SK-N-SH treated with all-trans-retinoic acid at 6 μM for 48 hours (cell line): ENCODE measurements around the gene ADAM33.

Experiments used
- ATAC-seq: fragments of 200-7000 bp; cut with Tn5 transposase; 3 replicates; pipeline ENCODE4 v1.9.1; 2020; ENCODE audit warnings: mild to moderate bottlenecking, moderate library complexity
- ARNTL ChIP-seq: fragments of 450-650 bp; formaldehyde crosslinking; IDR thresholded peaks from 2 replicates; pipeline ENCODE4 v1.5.0; 2020; ENCODE audit warnings: low read depth, mild to moderate bottlenecking, moderate library complexity, borderline replicate concordance
- CSDC2 ChIP-seq: fragments of 250-450 bp; sonication (Bioruptor Pico); IDR thresholded peaks from 2 replicates; pipeline ENCODE4 v1.5.0; 2020; ENCODE audit warnings: mild to moderate bottlenecking, moderate library complexity
- ESRRG ChIP-seq: fragments of 250-450 bp; sonication (Bioruptor Pico); IDR thresholded peaks from 2 replicates; pipeline ENCODE4 v1.6.1; 2021; ENCODE audit warnings: mild to moderate bottlenecking
- GLIS3 ChIP-seq: fragments of 250-450 bp; sonication (Bioruptor Pico); IDR thresholded peaks from 2 replicates; pipeline ENCODE4 v1.5.0; 2020; ENCODE audit warnings: mild to moderate bottlenecking, moderate library complexity
- ISL1 ChIP-seq: fragments of 250-450 bp; sonication (Bioruptor Pico); IDR thresholded peaks from 2 replicates; pipeline ENCODE4 v2.1.2; 2022; ENCODE audit warnings: mild to moderate bottlenecking, moderate library complexity
- OSR1 ChIP-seq: fragments of 250-450 bp; sonication (Bioruptor Pico); IDR thresholded peaks from 2 replicates; pipeline ENCODE4 v1.8.0; 2022; ENCODE audit warnings: moderate library complexity, mild to moderate bottlenecking, inconsistent platforms
- PPARA ChIP-seq: fragments of 250-450 bp; sonication (Bioruptor Pico); IDR thresholded peaks from 2 replicates; pipeline ENCODE4 v1.5.0; 2020; ENCODE audit warnings: mild to moderate bottlenecking, borderline replicate concordance
- RARB ChIP-seq: fragments of 250-450 bp; sonication (Bioruptor Pico); IDR thresholded peaks from 2 replicates; pipeline ENCODE4 v1.8.0; 2021; ENCODE audit warnings: mild to moderate bottlenecking, moderate library complexity
- TCF4 ChIP-seq: fragments of 250-450 bp; sonication (Bioruptor Pico); IDR thresholded peaks from 2 replicates; pipeline ENCODE4 v1.8.0; 2021; ENCODE audit warnings: mild to moderate bottlenecking, moderate library complexity, borderline replicate concordance
- TOX ChIP-seq: fragments of 250-450 bp; sonication (Bioruptor Pico); IDR thresholded peaks from 2 replicates; pipeline ENCODE4 v1.8.0; 2021; ENCODE audit warnings: mild to moderate bottlenecking, moderate library complexity, borderline replicate concordance
- ZC3H10 ChIP-seq: fragments of 250-450 bp; sonication (Bioruptor Pico); IDR thresholded peaks from 2 replicates; pipeline ENCODE4 v1.5.1; 2021; ENCODE audit warnings: mild to moderate bottlenecking, moderate library complexity
- ZFP3 ChIP-seq: fragments of 250-450 bp; sonication (Bioruptor Pico); IDR thresholded peaks from 2 replicates; pipeline ENCODE4 v1.5.0; 2020; ENCODE audit warnings: mild to moderate bottlenecking, moderate library complexity
- ZNF565 ChIP-seq: fragments of 450-650 bp; formaldehyde crosslinking; conservative IDR thresholded peaks from 2 replicates; pipeline ENCODE4 v1.5.0; 2020; ENCODE audit warnings: low read depth, mild to moderate bottlenecking, moderate library complexity
- ZNF70 ChIP-seq: fragments of 450-650 bp; formaldehyde crosslinking; IDR thresholded peaks from 2 replicates; pipeline ENCODE4 v1.5.0; 2020; ENCODE audit warnings: mild to moderate bottlenecking, moderate library complexity
- ZNF8 ChIP-seq: fragments of 450-650 bp; formaldehyde crosslinking; IDR thresholded peaks from 2 replicates; pipeline ENCODE4 v1.5.0; 2020; ENCODE audit warnings: mild to moderate bottlenecking, moderate library complexity
- TF ChIP-seq, protein P1 (sequence below): fragments of 250-450 bp; sonication (Bioruptor Pico); IDR thresholded peaks from 2 replicates; pipeline ENCODE4 v1.8.0; 2021; ENCODE audit warnings: low read depth, mild to moderate bottlenecking, moderate library complexity, borderline replicate concordance
- TF ChIP-seq, protein P2 (sequence below): fragments of 250-450 bp; sonication (Bioruptor Pico); IDR thresholded peaks from 2 replicates; pipeline ENCODE4 v1.8.0; 2020; ENCODE audit warnings: mild to moderate bottlenecking, moderate library complexity, borderline replicate concordance
- TF ChIP-seq, protein P3 (sequence below): fragments of 250-450 bp; sonication (Bioruptor Pico); IDR thresholded peaks from 2 replicates; pipeline ENCODE4 v1.5.0; 2020; ENCODE audit warnings: mild to moderate bottlenecking, moderate library complexity
- TF ChIP-seq, protein P4 (sequence below): fragments of 250-450 bp; sonication (Bioruptor Pico); IDR thresholded peaks from 2 replicates; pipeline ENCODE4 v1.5.1; 2020; ENCODE audit warnings: low read depth, mild to moderate bottlenecking, moderate library complexity

ADAM33 gene

DNA sequence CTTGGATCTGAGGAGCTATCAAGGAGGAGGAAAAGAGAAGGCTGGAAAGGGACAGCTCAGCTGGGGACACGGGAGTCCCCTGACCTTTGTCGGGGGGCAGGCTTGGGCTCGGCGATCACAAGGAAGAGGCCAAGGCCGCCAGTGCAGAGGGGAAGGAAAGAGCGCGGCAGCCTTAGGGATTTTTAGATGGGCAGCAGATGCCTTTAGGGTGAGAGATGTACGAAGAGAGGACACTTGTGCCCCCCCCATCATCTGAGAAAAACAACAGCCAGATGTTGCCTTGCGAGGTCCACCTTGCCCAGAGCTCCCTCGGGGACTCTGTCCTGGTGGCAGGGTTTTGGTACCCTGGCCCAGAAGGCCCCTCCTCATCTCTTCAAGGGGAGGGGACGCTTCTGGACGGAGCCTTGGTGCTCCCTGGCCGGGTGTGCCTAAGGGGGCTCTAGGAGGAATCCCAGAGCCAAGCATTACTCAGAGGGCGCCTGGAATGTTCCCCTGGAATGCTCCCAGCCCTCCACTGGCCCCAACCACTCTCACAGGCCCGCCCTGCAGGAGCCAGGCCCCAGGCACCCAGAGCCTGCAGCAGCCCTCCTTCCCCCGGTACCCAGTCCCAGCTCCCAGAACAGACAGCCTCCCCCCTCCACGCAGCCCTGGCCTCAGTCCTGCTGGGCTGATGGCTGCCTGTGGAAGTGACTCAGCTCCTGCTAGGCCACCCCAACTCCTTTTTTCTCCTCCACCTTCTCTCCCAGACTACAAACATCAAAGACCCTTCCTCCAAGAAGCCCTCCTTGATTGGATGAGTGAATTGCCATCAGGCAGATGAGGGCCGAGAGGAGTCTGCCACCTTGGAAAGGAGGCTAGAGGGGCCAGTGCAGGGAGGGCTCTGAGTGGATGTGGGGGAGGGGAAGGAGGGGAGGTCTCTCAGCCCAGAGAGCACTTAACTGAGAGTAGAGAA lies 1.8 kb downstream of the ADAM33 start:
- peak; percentile 70 for ATAC-seq
- TF ChIP-seq ZFP3 (CRISPR knock-in tag) (no peak), GLIS3 (CRISPR knock-in tag) (no peak), TCF4 (CRISPR knock-in tag) (no peak)

DNA sequence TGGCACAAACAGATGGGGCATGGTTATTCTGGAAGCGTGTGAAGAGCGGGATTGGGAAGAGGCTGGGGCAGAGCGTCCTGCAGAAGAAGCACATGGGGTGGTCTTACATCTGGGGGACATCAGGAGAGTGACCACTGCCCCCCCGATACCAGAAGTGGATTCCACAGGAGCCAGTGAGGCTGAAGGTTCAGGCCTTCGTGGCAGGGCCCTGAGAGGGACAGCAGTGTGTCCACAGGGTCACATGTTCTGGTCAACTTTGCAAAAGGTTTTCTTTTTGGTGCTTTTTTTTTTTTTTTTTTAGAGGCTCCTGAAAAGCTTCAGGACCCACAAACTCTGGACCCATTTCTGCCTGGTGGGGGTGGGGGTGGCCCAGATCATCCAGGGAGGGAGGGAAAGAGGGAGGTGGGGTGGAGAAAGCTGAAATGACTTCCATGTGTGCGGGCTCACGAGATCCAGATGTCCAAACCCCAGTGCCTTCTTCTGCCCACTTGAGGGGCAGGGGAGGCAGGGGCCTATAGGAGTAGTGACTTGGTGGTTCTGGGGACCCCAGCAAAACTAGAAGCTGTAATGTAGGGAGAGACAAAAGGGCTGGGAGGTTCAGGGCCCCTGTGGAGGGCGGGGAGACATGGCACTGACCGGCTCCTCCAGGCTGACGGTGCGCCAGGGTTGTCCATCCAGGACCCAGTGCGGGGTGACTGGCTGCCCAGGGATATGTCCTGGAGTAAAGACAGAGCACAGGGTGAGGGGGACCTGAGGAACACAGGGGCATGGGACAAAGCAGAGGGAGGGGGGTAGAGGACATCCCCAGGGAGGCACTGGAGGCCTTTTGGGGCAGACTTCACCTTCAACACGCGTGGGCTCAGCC lies 2.7 kb downstream of the ADAM33 start:
- TF ChIP-seq ZFP3 (CRISPR knock-in tag) (no peak), RARB (CRISPR knock-in tag) (no peak), TOX (CRISPR knock-in tag) (no peak), ARNTL (CRISPR knock-in tag) (no peak), CSDC2 (CRISPR knock-in tag) (no peak), ZNF8 (no peak)
- ATAC-seq = peak; percentile 8; the same call in 1 of the 3 replicates

DNA sequence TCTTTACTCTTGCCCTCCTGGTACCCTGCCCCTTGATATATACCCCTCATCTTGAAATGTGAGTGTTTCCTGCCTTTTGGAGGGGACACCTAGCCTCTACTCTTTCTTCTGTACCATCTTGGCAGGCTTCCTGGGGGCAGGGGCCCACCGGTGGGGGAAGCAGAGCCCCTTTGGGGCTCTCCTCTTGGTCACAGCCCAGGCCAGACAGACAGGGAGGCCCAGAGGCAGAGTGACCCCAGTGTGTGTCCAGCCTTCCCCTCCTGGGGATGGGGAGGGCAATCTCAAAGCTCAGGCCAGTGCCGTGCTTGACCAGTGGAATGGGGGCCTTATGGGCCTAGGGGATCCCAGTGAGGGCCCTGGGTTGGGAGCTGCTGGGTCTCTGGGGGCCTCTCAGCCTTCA lies 3.6 kb downstream of the ADAM33 start:
- TF ChIP-seq, protein P1, sequence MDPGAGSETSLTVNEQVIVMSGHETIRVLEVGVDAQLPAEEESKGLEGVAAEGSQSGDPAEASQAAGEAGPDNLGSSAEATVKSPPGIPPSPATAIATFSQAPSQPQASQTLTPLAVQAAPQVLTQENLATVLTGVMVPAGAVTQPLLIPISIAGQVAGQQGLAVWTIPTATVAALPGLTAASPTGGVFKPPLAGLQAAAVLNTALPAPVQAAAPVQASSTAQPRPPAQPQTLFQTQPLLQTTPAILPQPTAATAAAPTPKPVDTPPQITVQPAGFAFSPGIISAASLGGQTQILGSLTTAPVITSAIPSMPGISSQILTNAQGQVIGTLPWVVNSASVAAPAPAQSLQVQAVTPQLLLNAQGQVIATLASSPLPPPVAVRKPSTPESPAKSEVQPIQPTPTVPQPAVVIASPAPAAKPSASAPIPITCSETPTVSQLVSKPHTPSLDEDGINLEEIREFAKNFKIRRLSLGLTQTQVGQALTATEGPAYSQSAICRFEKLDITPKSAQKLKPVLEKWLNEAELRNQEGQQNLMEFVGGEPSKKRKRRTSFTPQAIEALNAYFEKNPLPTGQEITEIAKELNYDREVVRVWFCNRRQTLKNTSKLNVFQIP (CRISPR knock-in tag) = no peak
- no peak for TF ChIP-seq ZNF565 (CRISPR knock-in tag)
- no peak for ATAC-seq

DNA sequence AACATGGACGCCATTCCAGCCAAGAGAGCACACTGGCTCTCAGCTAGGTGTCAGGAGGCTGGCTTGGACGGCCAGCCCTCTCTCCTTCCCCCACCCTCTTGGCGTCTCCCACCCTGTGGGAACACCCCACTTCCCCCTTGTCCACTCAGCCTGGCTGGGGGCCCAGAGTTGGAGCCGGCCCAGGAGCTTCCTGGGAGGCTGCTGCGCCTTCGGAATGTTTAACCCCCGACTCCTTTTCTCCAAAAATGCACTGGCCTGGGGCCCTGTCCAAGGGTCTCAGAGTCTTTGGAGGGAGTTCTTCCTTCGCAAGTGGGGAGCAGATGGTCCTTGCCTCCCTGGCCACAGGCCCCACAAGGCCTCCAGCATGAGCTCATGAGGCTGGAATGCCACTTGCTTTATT lies 4.1 kb downstream of the ADAM33 start:
- no peak for ATAC-seq
- TF ChIP-seq ZNF565 (CRISPR knock-in tag) (no peak), ZNF8 (no peak)

DNA sequence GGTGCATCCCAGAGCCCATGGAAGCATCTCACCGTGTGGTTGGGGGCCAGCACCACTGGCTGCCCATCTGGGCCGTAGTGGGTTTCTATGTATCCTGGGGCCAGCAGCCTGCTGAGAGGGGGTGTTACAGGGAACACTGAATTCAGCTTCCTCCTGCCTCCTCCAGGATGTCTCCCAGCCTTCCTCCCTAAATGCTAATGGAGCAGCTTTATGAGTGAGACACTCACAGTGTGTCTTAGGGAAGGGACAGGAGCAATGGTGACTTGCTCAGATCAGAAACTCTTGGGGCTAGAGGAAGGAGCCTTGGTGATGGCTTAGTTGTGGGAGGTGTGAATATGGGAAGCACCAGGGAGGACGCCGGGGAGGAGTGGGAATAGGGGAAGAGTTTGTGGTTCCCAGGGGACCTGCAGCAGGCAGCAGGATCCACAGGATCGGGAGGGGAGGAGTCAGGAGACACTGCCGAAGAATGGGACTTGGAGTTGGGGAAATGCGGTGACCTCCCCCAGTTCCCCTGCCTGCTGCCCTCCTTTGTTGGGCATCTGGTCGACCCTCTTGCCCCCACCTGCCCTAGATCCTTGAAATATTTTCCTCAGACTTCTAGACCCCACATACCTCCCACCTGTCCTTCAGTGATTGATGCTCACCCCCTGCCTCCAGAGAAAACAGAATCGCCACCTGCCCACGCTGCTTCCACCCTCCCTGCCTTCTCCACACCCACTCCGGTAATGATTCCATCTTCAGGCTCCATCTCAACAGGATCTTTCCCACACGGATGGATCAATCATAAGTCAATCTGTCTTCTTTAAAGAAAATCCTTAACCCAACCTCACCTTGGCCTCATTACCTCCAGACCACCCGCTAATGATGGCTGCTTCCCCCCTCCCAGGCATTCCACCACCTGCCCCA lies 6.6 kb downstream of the ADAM33 start:
- TF ChIP-seq GLIS3 (CRISPR knock-in tag) (no peak), ZNF70 (CRISPR knock-in tag) (no peak), ARNTL (CRISPR knock-in tag) (no peak), ZNF565 (CRISPR knock-in tag) (no peak), ZFP3 (CRISPR knock-in tag) (no peak), ISL1 (no peak), ZC3H10 (CRISPR knock-in tag) (no peak), OSR1 (CRISPR knock-in tag) (no peak), PPARA (CRISPR knock-in tag) (no peak), RARB (CRISPR knock-in tag) (no peak), CSDC2 (CRISPR knock-in tag) (no peak), TCF4 (CRISPR knock-in tag) (no peak), ESRRG (CRISPR knock-in tag) (no peak)
- TF ChIP-seq, protein P1 (CRISPR knock-in tag) = no peak
- TF ChIP-seq, protein P2, sequence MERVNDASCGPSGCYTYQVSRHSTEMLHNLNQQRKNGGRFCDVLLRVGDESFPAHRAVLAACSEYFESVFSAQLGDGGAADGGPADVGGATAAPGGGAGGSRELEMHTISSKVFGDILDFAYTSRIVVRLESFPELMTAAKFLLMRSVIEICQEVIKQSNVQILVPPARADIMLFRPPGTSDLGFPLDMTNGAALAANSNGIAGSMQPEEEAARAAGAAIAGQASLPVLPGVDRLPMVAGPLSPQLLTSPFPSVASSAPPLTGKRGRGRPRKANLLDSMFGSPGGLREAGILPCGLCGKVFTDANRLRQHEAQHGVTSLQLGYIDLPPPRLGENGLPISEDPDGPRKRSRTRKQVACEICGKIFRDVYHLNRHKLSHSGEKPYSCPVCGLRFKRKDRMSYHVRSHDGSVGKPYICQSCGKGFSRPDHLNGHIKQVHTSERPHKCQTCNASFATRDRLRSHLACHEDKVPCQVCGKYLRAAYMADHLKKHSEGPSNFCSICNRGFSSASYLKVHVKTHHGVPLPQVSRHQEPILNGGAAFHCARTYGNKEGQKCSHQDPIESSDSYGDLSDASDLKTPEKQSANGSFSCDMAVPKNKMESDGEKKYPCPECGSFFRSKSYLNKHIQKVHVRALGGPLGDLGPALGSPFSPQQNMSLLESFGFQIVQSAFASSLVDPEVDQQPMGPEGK (CRISPR knock-in tag) = no peak
- TF ChIP-seq, protein P3, sequence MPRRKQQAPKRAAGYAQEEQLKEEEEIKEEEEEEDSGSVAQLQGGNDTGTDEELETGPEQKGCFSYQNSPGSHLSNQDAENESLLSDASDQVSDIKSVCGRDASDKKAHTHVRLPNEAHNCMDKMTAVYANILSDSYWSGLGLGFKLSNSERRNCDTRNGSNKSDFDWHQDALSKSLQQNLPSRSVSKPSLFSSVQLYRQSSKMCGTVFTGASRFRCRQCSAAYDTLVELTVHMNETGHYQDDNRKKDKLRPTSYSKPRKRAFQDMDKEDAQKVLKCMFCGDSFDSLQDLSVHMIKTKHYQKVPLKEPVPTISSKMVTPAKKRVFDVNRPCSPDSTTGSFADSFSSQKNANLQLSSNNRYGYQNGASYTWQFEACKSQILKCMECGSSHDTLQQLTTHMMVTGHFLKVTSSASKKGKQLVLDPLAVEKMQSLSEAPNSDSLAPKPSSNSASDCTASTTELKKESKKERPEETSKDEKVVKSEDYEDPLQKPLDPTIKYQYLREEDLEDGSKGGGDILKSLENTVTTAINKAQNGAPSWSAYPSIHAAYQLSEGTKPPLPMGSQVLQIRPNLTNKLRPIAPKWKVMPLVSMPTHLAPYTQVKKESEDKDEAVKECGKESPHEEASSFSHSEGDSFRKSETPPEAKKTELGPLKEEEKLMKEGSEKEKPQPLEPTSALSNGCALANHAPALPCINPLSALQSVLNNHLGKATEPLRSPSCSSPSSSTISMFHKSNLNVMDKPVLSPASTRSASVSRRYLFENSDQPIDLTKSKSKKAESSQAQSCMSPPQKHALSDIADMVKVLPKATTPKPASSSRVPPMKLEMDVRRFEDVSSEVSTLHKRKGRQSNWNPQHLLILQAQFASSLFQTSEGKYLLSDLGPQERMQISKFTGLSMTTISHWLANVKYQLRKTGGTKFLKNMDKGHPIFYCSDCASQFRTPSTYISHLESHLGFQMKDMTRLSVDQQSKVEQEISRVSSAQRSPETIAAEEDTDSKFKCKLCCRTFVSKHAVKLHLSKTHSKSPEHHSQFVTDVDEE (CRISPR knock-in tag) = no peak
- TF ChIP-seq, protein P4, sequence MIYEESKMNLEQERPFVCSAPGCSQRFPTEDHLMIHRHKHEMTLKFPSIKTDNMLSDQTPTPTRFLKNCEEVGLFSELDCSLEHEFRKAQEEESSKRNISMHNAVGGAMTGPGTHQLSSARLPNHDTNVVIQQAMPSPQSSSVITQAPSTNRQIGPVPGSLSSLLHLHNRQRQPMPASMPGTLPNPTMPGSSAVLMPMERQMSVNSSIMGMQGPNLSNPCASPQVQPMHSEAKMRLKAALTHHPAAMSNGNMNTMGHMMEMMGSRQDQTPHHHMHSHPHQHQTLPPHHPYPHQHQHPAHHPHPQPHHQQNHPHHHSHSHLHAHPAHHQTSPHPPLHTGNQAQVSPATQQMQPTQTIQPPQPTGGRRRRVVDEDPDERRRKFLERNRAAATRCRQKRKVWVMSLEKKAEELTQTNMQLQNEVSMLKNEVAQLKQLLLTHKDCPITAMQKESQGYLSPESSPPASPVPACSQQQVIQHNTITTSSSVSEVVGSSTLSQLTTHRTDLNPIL (CRISPR knock-in tag) = no peak
- no peak for ATAC-seq
